Cardiac muscle cell (in vitro differentiated cells and primary cell): ENCODE data around the gene SBF1. TPM values are rescaled to one million over a fixed set of nuclear protein-coding genes. Genes with fewer than 3 reads are reported as not detected.

Experiments used
- DNase-seq, 2 donors: peaks; one replicate each; pipeline versions ENCODE4 v3.0.0 to v3.0.0-alpha.2; 2010 to 2017; ENCODE audit warnings: low read depth in 1 of 2, low spot score in 1 of 2
- H3K27ac ChIP-seq: fragments of 200-600 bp; sonication (generic); 2 replicates; pipeline ENCODE4 v1.5.1; 2016
- H3K27me3 ChIP-seq: fragments of 200-600 bp; sonication (generic); 2 replicates; pipeline ENCODE4 v1.6.0; 2016; ENCODE audit warnings: control low read depth
- H3K36me3 ChIP-seq: fragments of 200-600 bp; sonication (generic); 2 replicates; pipeline ENCODE4 v1.5.1; 2016; ENCODE audit warnings: control low read depth
- H3K4me1 ChIP-seq: fragments of 200-600 bp; sonication (generic); 2 replicates; pipeline ENCODE4 v1.8.1; 2017; ENCODE audit warnings: low read depth, mild to moderate bottlenecking, mixed run types
- H3K4me3 ChIP-seq: fragments of 200-600 bp; sonication (generic); 2 replicates; pipeline ENCODE4 v1.5.1; 2016; ENCODE audit warnings: mild to moderate bottlenecking
- H3K9me3 ChIP-seq: fragments of 200-600 bp; sonication (generic); 2 replicates; pipeline ENCODE4 v1.5.1; 2017; ENCODE audit warnings: low read depth, mild to moderate bottlenecking, control low read depth
- CTCF ChIP-seq: IDR thresholded peaks from 2 replicates; pipeline ENCODE4 v1.5.1; 2012; ENCODE audit warnings: low read depth, mild to moderate bottlenecking, low read length
- polyA plus RNA-seq: library from polyadenylated mRNA; unstranded; fragments of >200 nt; fragmentation: Nextera tagmentation; extraction: Ambion mirVana; gene quantifications from 2 replicates; pipeline ENCODE4 v1.2.1, GENCODE V29; 2016
- total RNA-seq: library from RNA; depleted of rRNA; stranded (reverse); fragments of >200 nt; gene quantifications from 2 replicates; pipeline ENCODE4 v1.2.3, GENCODE V29; 2016

Gene SBF1
- total RNA-seq (75.9 and 111 TPM in 2 replicates), polyA plus RNA-seq (39.1 and 47.4 TPM in 2 replicates)

- Histone ChIP-seq H3K9me3 (no peaks in the 10 kb centered on the region), H3K4me1 (no peaks in the 10 kb centered on the region), H3K27me3 (peaks cover 14% of the 10 kb centered on the region), H3K27ac (peak within 1 kb of the TSS; percentile 85), H3K4me3 (peak within 1 kb of the TSS; percentile 95), H3K36me3 (no peaks in the 10 kb centered on the region)
- DNase-seq, result peak; percentile 93 to 96
- TF ChIP-seq CTCF, result no peak
Observed at GRCh38 chr22:50474710-50475651, at the start of gene SBF1. TSS of gene SBF1 (minus strand) at chr22:50475035. CDS start at chr22:50474840, 195 bp downstream.

GRCh38 chr22:50523806-50524675, 49.2 kb upstream of the SBF1 start:
- H3K36me3 ChIP-seq, result peaks cover 12% of the 10 kb centered on the region
- TF ChIP-seq CTCF, result no peak
- H3K9me3 ChIP-seq, result no peaks in the 10 kb centered on the region
- H3K27me3 ChIP-seq, result no peaks in the 10 kb centered on the region
- H3K4me1 ChIP-seq, result peaks cover 10% of the 10 kb centered on the region
- no peak for DNase-seq
- H3K4me3 ChIP-seq, result peak overlapping the region; percentile 63
- H3K27ac ChIP-seq, result no peak overlapping the region

GRCh38 chr22:50523458-50523805, 48.6 kb upstream of the SBF1 start:
- DNase-seq, result no peak
- no peak overlapping the region for H3K27ac ChIP-seq
- H3K36me3 ChIP-seq, result peaks cover 16% of the 10 kb centered on the region
- H3K27me3 ChIP-seq, result no peaks in the 10 kb centered on the region
- H3K4me1 ChIP-seq, result peaks cover 10% of the 10 kb centered on the region
- no peak overlapping the region for H3K4me3 ChIP-seq
- H3K9me3 ChIP-seq, result no peaks in the 10 kb centered on the region
- TF ChIP-seq CTCF, result no peak

- H3K36me3 ChIP-seq, result peaks cover 16% of the 10 kb centered on the region
- TF ChIP-seq CTCF, result no peak
- DNase-seq, result no peak
- no peak overlapping the region for H3K4me3 ChIP-seq
- H3K9me3 ChIP-seq, result no peaks in the 10 kb centered on the region
- H3K4me1 ChIP-seq, result peaks cover 10% of the 10 kb centered on the region
- no peaks in the 10 kb centered on the region for H3K27me3 ChIP-seq
- no peak overlapping the region for H3K27ac ChIP-seq
Observed at GRCh38 chr22:50522806-50523438, 48.1 kb upstream of the SBF1 start.

GRCh38 chr22:50522208-50522805, 47.5 kb upstream of the SBF1 start:
- no peak overlapping the region for H3K4me3 ChIP-seq
- H3K27ac ChIP-seq, result no peak overlapping the region
- no peaks in the 10 kb centered on the region for H3K27me3 ChIP-seq
- TF ChIP-seq CTCF, result no peak
- no peaks in the 10 kb centered on the region for H3K9me3 ChIP-seq
- H3K4me1 ChIP-seq, result peaks cover 10% of the 10 kb centered on the region
- peaks cover 20% of the 10 kb centered on the region for H3K36me3 ChIP-seq
- DNase-seq, result no peak
